IPS-15b (cell line): Measurements from ENCODE around the gene SLC27A5.
A peak's percentile ranks its signal among the peaks of the same experiment; 100 is the strongest.
"Not testable (repeated sequence)": the region's sequence is repeated elsewhere in the genome, so short reads cannot be mapped to it uniquely, and the experiment has no call there.

ENCODE experiments used
- H3K27me3 ChIP-seq: one replicate; pipeline ENCODE4 v1.6.1; 2013; ENCODE audit warnings: low read length; ENCODE audit not compliant: control insufficient read depth, insufficient read depth
- H3K36me3 ChIP-seq: one replicate; pipeline ENCODE4 v1.6.1; 2013; ENCODE audit warnings: low read length; ENCODE audit not compliant: control insufficient read depth, insufficient read depth
- H3K4me1 ChIP-seq: one replicate; pipeline ENCODE4 v1.6.1; 2013; ENCODE audit warnings: mild to moderate bottlenecking, low read length; ENCODE audit not compliant: control insufficient read depth, insufficient read depth
- H3K4me3 ChIP-seq: one replicate; pipeline ENCODE4 v1.5.1; 2013; ENCODE audit warnings: low read depth, low read length
- H3K9ac ChIP-seq: one replicate; pipeline ENCODE4 v1.6.1; 2013; ENCODE audit warnings: low read depth, mild to moderate bottlenecking, low read length
- H3K9me3 ChIP-seq: one replicate; pipeline ENCODE4 v1.6.1; 2013; ENCODE audit warnings: mild to moderate bottlenecking, low read length; ENCODE audit not compliant: control insufficient read depth, insufficient read depth

SLC27A5 gene

GRCh38 chr19:58516246-58516836, 4.5 kb upstream of the SLC27A5 start:
- Histone ChIP-seq H3K9ac (no peak overlapping the region), H3K36me3 (peaks cover 12% of the 10 kb centered on the region), H3K4me1 (peaks cover 11% of the 10 kb centered on the region), H3K27me3 (no peaks in the 10 kb centered on the region), H3K4me3 (no peak overlapping the region), H3K9me3 (no peaks in the 10 kb centered on the region)

GRCh38 chr19:58515259-58515658, 3.5 kb upstream of the SLC27A5 start:
- H3K4me1 ChIP-seq: peaks cover 9% of the 10 kb centered on the region
- H3K9ac ChIP-seq: no peak overlapping the region
- no peak overlapping the region for H3K4me3 ChIP-seq
- H3K9me3 ChIP-seq: no peaks in the 10 kb centered on the region
- H3K27me3 ChIP-seq: no peaks in the 10 kb centered on the region
- H3K36me3 ChIP-seq: peaks cover 12% of the 10 kb centered on the region

- H3K4me3 ChIP-seq: peak overlapping the region; percentile 87
- peaks cover 9% of the 10 kb centered on the region for H3K4me1 ChIP-seq
- peaks cover 12% of the 10 kb centered on the region for H3K36me3 ChIP-seq
- no peaks in the 10 kb centered on the region for H3K9me3 ChIP-seq
- peak overlapping the region; percentile 79 for H3K9ac ChIP-seq
- H3K27me3 ChIP-seq: no peaks in the 10 kb centered on the region
These were observed 2.8 kb upstream of the SLC27A5 start for GRCh38 chr19:58514564-58515022.

GRCh38 chr19:58513694-58514563, 2.1 kb upstream of the SLC27A5 start:
- Histone ChIP-seq H3K9me3 (no peaks in the 10 kb centered on the region), H3K36me3 (peaks cover 12% of the 10 kb centered on the region), H3K27me3 (no peaks in the 10 kb centered on the region), H3K9ac (peak overlapping the region; percentile 79), H3K4me3 (peak overlapping the region; percentile 87), H3K4me1 (peaks cover 9% of the 10 kb centered on the region)

GRCh38 chr19:58513213-58513693, 1.5 kb upstream of the SLC27A5 start:
- Histone ChIP-seq H3K27me3 (no peaks in the 10 kb centered on the region), H3K4me1 (peaks cover 9% of the 10 kb centered on the region), H3K36me3 (peaks cover 12% of the 10 kb centered on the region), H3K9ac (peak overlapping the region; percentile 28), H3K9me3 (no peaks in the 10 kb centered on the region), H3K4me3 (no peak overlapping the region)

GRCh38 chr19:58510084-58510862, 1.5 kb downstream of the SLC27A5 start:
- H3K36me3 ChIP-seq: no peaks in the 10 kb centered on the region
- H3K9ac ChIP-seq: no peak overlapping the region

GRCh38 chr19:58509731-58510083, 2.1 kb downstream of the SLC27A5 start:
- Histone ChIP-seq H3K9ac (no peak overlapping the region), H3K9me3 (no peaks in the 10 kb centered on the region), H3K36me3 (no peaks in the 10 kb centered on the region), H3K4me1 (peaks cover 3% of the 10 kb centered on the region), H3K27me3 (no peaks in the 10 kb centered on the region), H3K4me3 (no peak overlapping the region)

More at GRCh38 chr19:58510084-58510862, 1.5 kb downstream of the SLC27A5 start:
- Histone ChIP-seq H3K4me1 (peaks cover 3% of the 10 kb centered on the region), H3K27me3 (no peaks in the 10 kb centered on the region), H3K9me3 (no peaks in the 10 kb centered on the region), H3K4me3 (no peak overlapping the region)

GRCh38 chr19:58507602-58508223, 4.1 kb downstream of the SLC27A5 start:
- not testable (repeated sequence) for H3K9ac ChIP-seq, H3K4me3 ChIP-seq, H3K9me3 ChIP-seq, H3K27me3 ChIP-seq, H3K36me3 ChIP-seq, H3K4me1 ChIP-seq

GRCh38 chr19:58500242-58500641, 11.6 kb downstream of the SLC27A5 start:
- peak overlapping the region; percentile 91 for H3K9ac ChIP-seq
- peak overlapping the region; percentile 63 for H3K4me3 ChIP-seq
- no peaks in the 10 kb centered on the region for H3K36me3 ChIP-seq
- H3K4me1 ChIP-seq: no peaks in the 10 kb centered on the region
- H3K9me3 ChIP-seq: no peaks in the 10 kb centered on the region
- H3K27me3 ChIP-seq: no peaks in the 10 kb centered on the region

GRCh38 chr19:58499021-58499927, 12.5 kb downstream of the SLC27A5 start:
- Histone ChIP-seq H3K4me3 (peak overlapping the region; percentile 85), H3K9me3 (no peaks in the 10 kb centered on the region), H3K27me3 (no peaks in the 10 kb centered on the region), H3K9ac (peak overlapping the region; percentile 91), H3K36me3 (no peaks in the 10 kb centered on the region), H3K4me1 (no peaks in the 10 kb centered on the region)
